Measurements from ENCODE around the gene GABRR3.

GABRR3 gene

DNA sequence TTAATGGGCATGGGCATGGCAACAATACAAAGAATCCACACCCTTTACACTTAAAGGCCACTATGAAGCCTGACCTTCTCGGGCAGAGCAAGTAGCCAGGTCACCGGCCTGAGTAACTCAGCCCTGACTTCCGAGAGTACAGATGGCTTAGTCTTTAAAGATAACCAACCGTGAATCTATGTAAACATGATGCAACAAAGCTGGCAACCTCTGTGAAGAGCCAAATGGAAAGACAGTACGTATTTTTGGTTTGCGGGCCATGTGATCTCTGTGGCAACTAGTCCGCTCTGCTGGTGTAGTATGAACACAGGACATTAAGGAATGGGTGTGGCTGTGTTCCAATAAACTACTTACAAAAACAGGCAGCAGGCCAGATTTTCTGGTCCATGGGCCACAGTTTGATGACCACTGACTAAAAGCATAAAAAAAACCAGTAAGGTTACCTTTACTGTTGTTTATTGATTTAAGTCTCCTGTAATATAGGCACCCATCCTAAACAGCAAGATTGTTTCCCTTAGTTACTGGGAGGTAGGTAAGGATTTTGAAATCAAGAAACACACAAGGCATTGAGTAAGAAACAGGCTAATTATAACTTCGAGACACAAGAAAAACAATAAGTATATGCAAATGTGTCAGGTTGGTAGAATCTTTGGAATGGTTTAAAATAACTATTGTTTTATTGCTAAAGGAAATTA lies 77.4 kb downstream of the GABRR3 start:
- TF ChIP-seq, protein P1, sequence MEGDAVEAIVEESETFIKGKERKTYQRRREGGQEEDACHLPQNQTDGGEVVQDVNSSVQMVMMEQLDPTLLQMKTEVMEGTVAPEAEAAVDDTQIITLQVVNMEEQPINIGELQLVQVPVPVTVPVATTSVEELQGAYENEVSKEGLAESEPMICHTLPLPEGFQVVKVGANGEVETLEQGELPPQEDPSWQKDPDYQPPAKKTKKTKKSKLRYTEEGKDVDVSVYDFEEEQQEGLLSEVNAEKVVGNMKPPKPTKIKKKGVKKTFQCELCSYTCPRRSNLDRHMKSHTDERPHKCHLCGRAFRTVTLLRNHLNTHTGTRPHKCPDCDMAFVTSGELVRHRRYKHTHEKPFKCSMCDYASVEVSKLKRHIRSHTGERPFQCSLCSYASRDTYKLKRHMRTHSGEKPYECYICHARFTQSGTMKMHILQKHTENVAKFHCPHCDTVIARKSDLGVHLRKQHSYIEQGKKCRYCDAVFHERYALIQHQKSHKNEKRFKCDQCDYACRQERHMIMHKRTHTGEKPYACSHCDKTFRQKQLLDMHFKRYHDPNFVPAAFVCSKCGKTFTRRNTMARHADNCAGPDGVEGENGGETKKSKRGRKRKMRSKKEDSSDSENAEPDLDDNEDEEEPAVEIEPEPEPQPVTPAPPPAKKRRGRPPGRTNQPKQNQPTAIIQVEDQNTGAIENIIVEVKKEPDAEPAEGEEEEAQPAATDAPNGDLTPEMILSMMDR (IDR thresholded peaks at IDR 0.05; ENCODE audit: low read depth, low read length) = no peak
- no peak for DNase-seq (ENCODE audit: extremely low read depth, low read depth)

DNA sequence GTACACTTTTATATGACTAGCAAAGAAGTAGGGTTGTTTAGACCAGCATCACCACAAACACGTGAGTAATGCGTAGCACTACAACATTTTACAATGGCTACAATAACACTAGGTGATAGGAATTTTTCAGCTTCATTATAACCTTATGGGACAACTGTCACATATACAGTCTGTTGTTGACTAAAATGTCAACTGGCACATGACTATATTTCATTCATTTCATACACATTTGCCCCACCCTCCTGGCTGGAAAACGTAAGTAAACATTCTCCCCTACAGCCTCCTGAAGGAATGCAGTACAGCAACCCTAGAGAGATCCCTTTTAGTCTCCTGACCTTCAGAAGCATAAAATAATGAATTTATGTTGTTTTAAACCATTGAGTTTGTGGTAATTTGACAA lies 79.1 kb downstream of the GABRR3 start:
- TF ChIP-seq, protein P1 (IDR thresholded peaks at IDR 0.05; ENCODE audit: low read depth, low read length) = no peak
- DNase-seq (ENCODE audit: extremely low read depth, low read depth) = no peak

DNA sequence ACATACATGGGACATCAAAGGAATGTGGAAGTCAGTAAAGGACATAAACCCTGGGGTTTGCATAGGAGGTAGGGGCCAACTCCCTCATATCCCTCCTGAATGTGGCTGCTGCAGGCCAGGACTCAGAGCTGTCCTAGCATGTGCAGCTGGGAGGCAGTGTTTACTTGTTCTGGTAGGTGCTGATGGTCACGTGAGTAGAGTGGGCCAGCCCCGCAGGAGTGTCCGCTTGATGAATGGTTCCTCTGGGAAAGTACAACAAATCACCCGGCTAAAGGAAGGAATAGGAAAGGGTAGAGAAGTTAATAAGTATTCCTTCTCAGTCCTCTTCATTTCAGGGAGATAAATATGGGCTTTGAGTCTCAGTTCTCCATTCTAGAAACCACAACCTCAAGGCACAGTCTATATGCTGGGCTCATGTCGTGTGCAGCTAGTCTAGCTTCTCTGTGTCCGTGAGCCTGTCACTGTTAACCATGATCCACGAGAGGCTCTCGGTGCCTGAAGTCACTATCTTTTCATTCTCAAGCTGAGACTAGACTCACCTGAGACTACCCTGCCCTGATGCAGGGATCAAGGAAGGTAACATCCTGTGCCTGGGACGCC lies 80.8 kb downstream of the GABRR3 start:
- TF ChIP-seq, protein P1 (IDR thresholded peaks at IDR 0.05; ENCODE audit: low read depth, low read length) = no peak
- DNase-seq (ENCODE audit: extremely low read depth, low read depth) = no peak

DNA sequence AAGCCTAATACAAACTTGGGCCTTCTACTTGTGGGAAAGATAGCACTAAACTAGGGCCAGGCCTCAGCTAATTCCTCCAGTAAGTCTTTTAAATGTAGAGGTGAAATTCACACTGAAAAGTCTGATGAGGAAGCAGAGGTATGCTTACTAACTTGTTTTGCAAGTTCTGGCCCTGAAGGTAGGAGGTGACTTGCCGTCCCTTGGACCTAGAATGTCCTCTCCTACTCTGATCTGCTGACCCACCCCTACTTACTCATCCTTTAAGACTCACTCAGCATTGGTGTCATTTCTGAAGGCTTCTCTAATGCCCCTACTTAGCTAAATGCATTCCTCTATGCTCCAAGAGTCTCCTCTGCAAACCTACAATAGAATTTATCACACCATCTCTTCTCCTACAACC lies 82.2 kb downstream of the GABRR3 start:
- TF ChIP-seq, protein P1 (IDR thresholded peaks at IDR 0.05; ENCODE audit: low read depth, low read length) = no peak
- no peak for DNase-seq (ENCODE audit: extremely low read depth, low read depth)

DNA sequence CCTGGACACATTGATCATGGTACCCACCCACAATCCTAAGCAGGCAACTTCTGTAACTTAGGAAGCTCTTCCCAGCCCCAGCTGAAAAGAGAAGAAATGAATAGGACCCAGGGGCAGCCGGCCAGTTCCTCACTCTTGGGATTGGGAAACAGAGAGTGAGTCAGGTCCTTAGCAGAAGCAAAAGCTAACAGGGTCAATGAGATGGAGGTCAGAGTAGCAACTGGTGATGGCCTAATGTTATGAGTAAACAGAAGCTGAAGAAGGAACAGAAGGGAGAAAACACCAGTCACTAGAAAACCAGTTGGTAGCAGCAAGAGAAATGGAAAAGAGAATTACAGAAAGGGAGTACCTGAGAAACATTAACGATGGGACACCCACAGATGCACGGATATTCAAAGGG lies 82.8 kb downstream of the GABRR3 start:
- TF ChIP-seq, protein P1 (IDR thresholded peaks at IDR 0.05; ENCODE audit: low read depth, low read length) = no peak
- peak; percentile 51 for DNase-seq (ENCODE audit: extremely low read depth, low read depth)

DNA sequence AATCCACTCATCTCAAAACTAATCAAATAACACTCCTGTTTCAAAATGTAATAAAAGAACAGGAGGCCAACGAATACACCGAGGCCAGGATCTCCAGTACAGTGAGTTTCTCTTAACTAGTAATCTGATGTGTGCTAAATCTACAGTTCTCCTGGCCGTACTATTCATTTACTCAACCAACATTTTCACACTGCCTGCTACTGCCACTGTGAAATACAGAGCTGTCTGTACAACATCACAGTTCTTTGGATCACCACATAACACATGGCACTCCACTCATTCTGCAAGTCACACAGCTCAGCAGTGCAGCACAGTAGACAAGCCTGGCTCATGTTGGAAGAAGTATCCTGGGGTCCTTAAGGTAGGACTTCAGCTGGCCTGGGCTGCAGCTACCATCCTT lies 84.8 kb downstream of the GABRR3 start:
- TF ChIP-seq, protein P1 (IDR thresholded peaks at IDR 0.05; ENCODE audit: low read depth, low read length) = no peak
- no peak for DNase-seq (ENCODE audit: extremely low read depth, low read depth)

DNA sequence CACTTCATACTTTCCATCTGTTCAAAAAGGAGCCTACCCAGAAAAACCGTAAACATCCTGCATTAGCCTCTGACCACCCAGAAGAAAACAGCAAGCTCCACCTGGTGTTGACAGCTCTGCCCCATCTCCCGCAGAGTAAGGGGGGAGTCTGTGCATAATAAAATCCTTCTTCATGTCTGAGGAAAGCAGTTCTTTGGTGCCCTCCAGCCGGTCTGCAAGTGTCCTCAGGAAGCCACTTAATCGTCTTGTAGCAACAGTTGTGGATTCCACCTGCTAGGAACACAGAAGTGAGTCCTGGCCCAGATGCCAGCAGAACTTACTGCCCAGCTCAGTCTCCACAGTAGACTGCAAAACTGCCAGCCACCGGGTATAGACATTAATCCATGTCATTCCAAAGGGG lies 85.4 kb downstream of the GABRR3 start:
- TF ChIP-seq, protein P1 (IDR thresholded peaks at IDR 0.05; ENCODE audit: low read depth, low read length) = no peak
- no peak for DNase-seq (ENCODE audit: extremely low read depth, low read depth)

All from AG09319 (cell line).